Left colon (tissue), 2 donors: ENCODE data around the gene JCAD. TPM values are rescaled to one million over a fixed set of nuclear protein-coding genes. Genes with fewer than 3 reads are reported as not detected.

Experiments
- ATAC-seq: fragments of 200-7000 bp; cut with Tn5 transposase; one replicate; pipeline ENCODE4 v1.9.1; 2020; ENCODE audit warnings: mild to moderate bottlenecking, moderate library complexity
- DNase-seq, 2 donors: peaks; one replicate each; pipeline ENCODE4 v3.0.0-alpha.2; 2020
- intact Hi-C, 2 donors: fragments of 100-400 bp; cut with DNase I in 1 of 2; cut with micrococcal nuclease in 1 of 2; formaldehyde crosslinking; loops; one replicate each; pipeline versions ENCODE4 v1.11.2 to v1.14.0; 2022; cut with DNase I, micrococcal nuclease
- total RNA-seq, 2 donors: library from RNA; stranded (reverse); fragmentation: NEBNext Ultra II Directional; extraction: Animal tissue kit (Norgen Biotek cat#: 25700); gene quantifications; one replicate each; pipeline ENCODE4 v1.2.1, GENCODE V29; 2021
- donor health status: DM: no; HTN: no; CAD: no.
- donor health status: DM: yes; HTN: yes; CAD: no.

The JCAD gene
- total RNA-seq, 2 donors from 2014 or later, result 1.8 to 24.7 TPM

GRCh38 chr10:30048768-30049517, 10.4 kb downstream of the JCAD start:
- intact Hi-C loops, result no loop called here
- DNase-seq (no peak), ATAC-seq (no peak)

GRCh38 chr10:30047924-30048531, 11.4 kb downstream of the JCAD start:
- DNase-seq (no peak), ATAC-seq (no peak)
- intact Hi-C loops, result no loop called here

- DNase-seq (no peak), ATAC-seq (no peak)
- intact Hi-C loops, result no loop called here
Observed at GRCh38 chr10:30047430-30047829, 12.0 kb downstream of the JCAD start.

GRCh38 chr10:30046476-30046875, 12.9 kb downstream of the JCAD start:
- DNase-seq, result no peak
- ATAC-seq, result no peak
- intact Hi-C loops, result no loop called here

GRCh38 chr10:30045961-30046360, 13.4 kb downstream of the JCAD start:
- intact Hi-C loops, result no loop called here
- ATAC-seq, result no peak
- no peak for DNase-seq

GRCh38 chr10:30043476-30044270, 15.7 kb downstream of the JCAD start:
- no peak for DNase-seq
- intact Hi-C loops, result no loop called here

GRCh38 chr10:30042820-30043219, 16.6 kb downstream of the JCAD start:
- ATAC-seq, result no peak
- intact Hi-C loops, result no loop called here
- no peak for DNase-seq

More at GRCh38 chr10:30043476-30044270, 15.7 kb downstream of the JCAD start:
- no peak for ATAC-seq

GRCh38 chr10:30041196-30042105, 17.9 kb downstream of the JCAD start:
- no peak for DNase-seq
- intact Hi-C loops, result no loop called here
- ATAC-seq, result no peak

GRCh38 chr10:30040597-30040996, 18.8 kb downstream of the JCAD start:
- ATAC-seq (no peak), DNase-seq (no peak)
- intact Hi-C loops, result no loop called here

- intact Hi-C loops, result no loop called here
- ATAC-seq (no peak), DNase-seq (no peak)
Observed at GRCh38 chr10:30039988-30040387, 19.4 kb downstream of the JCAD start.

GRCh38 chr10:30039567-30039966, 19.8 kb downstream of the JCAD start:
- intact Hi-C loops, result no loop called here
- ATAC-seq, result no peak
- DNase-seq, result no peak

- DNase-seq (no peak), ATAC-seq (no peak)
- intact Hi-C loops, result no loop called here
Observed at GRCh38 chr10:30038781-30039536, 20.4 kb downstream of the JCAD start.

- no peak for ATAC-seq
- DNase-seq, result no peak
- intact Hi-C loops, result no loop called here
Observed at GRCh38 chr10:30037620-30038336, 21.6 kb downstream of the JCAD start.

- no peak for ATAC-seq
- intact Hi-C loops, result no loop called here
- DNase-seq, result no peak
Observed at GRCh38 chr10:30036811-30037210, 22.6 kb downstream of the JCAD start.

- no peak for DNase-seq
- no peak for ATAC-seq
- intact Hi-C loops, result no loop called here
Observed at GRCh38 chr10:30036341-30036740, 23.0 kb downstream of the JCAD start.

- no peak for DNase-seq
- intact Hi-C loops, result no loop called here
- no peak for ATAC-seq
Observed at GRCh38 chr10:30034433-30035137, 24.8 kb downstream of the JCAD start.

- intact Hi-C loops, result no loop called here
- DNase-seq (no peak), ATAC-seq (no peak)
Observed at GRCh38 chr10:30032125-30032524, 27.3 kb downstream of the JCAD start.
